Measurements from ENCODE around the gene DENND1A.
A peak's percentile ranks its signal among the peaks of the same experiment; 100 is the strongest.

Gene DENND1A

GRCh38 chr9:123344192-123344949 is 585.6 kb downstream of the DENND1A start:
- Histone ChIP-seq H3K27ac (ENCODE audit: low read length) (peak overlapping the region; percentile 49), H3K9me3 (ENCODE audit: control insufficient read depth in 2 of 2, low read length in 2 of 2) (no peaks in the 10 kb centered on the region), H3K36me3 (ENCODE audit: control insufficient read depth in 2 of 2, insufficient read depth in 2 of 2, low read length in 2 of 2) (no peaks in the 10 kb centered on the region), H3K4me3 (ENCODE audit: low read length in 2 of 2) (no peak overlapping the region), H3K9ac (ENCODE audit: low read length in 2 of 2) (no peak overlapping the region), H3K27me3 (ENCODE audit: control insufficient read depth in 1 of 2, insufficient read depth in 2 of 2, low read length in 2 of 2) (peaks cover under 1 to 3% of the 10 kb centered on the region in 2 donors), H3K4me1 (ENCODE audit: control insufficient read depth, insufficient read depth, low read length) (peaks cover 32% of the 10 kb centered on the region)

- no peaks in the 10 kb centered on the region for H3K9me3 ChIP-seq (ENCODE audit: control insufficient read depth in 2 of 2, low read length in 2 of 2)
- peaks cover 36% of the 10 kb centered on the region for H3K4me1 ChIP-seq (ENCODE audit: control insufficient read depth, insufficient read depth, low read length)
- H3K9ac ChIP-seq (ENCODE audit: low read length in 2 of 2): no peak overlapping the region
- no peaks in the 10 kb centered on the region for H3K27me3 ChIP-seq (ENCODE audit: control insufficient read depth in 1 of 2, insufficient read depth in 2 of 2, low read length in 2 of 2)
- no peak overlapping the region for H3K4me3 ChIP-seq (ENCODE audit: low read length in 2 of 2)
- H3K27ac ChIP-seq (ENCODE audit: low read length): no peak overlapping the region
- no peaks in the 10 kb centered on the region for H3K36me3 ChIP-seq (ENCODE audit: control insufficient read depth in 2 of 2, insufficient read depth in 2 of 2, low read length in 2 of 2)
These were observed 586.3 kb downstream of the DENND1A start for GRCh38 chr9:123343443-123344191.

GRCh38 chr9:123342247-123342646 is 587.7 kb downstream of the DENND1A start:
- no peaks in the 10 kb centered on the region for H3K9me3 ChIP-seq (ENCODE audit: control insufficient read depth in 2 of 2, low read length in 2 of 2)
- H3K4me3 ChIP-seq (ENCODE audit: low read length in 2 of 2): no peak overlapping the region
- H3K4me1 ChIP-seq (ENCODE audit: control insufficient read depth, insufficient read depth, low read length): peaks cover 36% of the 10 kb centered on the region
- no peak overlapping the region for H3K27ac ChIP-seq (ENCODE audit: low read length)
- no peaks in the 10 kb centered on the region for H3K27me3 ChIP-seq (ENCODE audit: control insufficient read depth in 1 of 2, insufficient read depth in 2 of 2, low read length in 2 of 2)
- no peak overlapping the region for H3K9ac ChIP-seq (ENCODE audit: low read length in 2 of 2)
- no peaks in the 10 kb centered on the region for H3K36me3 ChIP-seq (ENCODE audit: control insufficient read depth in 2 of 2, insufficient read depth in 2 of 2, low read length in 2 of 2)

GRCh38 chr9:123341816-123342215 is 588.1 kb downstream of the DENND1A start:
- peaks cover 36% of the 10 kb centered on the region for H3K4me1 ChIP-seq (ENCODE audit: control insufficient read depth, insufficient read depth, low read length)
- H3K27ac ChIP-seq (ENCODE audit: low read length): no peak overlapping the region
- H3K4me3 ChIP-seq (ENCODE audit: low read length in 2 of 2): no peak overlapping the region

GRCh38 chr9:123339666-123340510 is 590.0 kb downstream of the DENND1A start:
- Histone ChIP-seq H3K9ac (ENCODE audit: low read length in 2 of 2) (peak overlapping the region in 1 of 2 donors; percentile 39), H3K27ac (ENCODE audit: low read length) (no peak overlapping the region), H3K36me3 (ENCODE audit: control insufficient read depth in 2 of 2, insufficient read depth in 2 of 2, low read length in 2 of 2) (no peaks in the 10 kb centered on the region), H3K4me1 (ENCODE audit: control insufficient read depth, insufficient read depth, low read length) (peaks cover 33% of the 10 kb centered on the region), H3K4me3 (ENCODE audit: low read length in 2 of 2) (peak overlapping the region; percentile 26 to 49), H3K9me3 (ENCODE audit: control insufficient read depth in 2 of 2, low read length in 2 of 2) (no peaks in the 10 kb centered on the region), H3K27me3 (ENCODE audit: control insufficient read depth in 1 of 2, insufficient read depth in 2 of 2, low read length in 2 of 2) (no peaks in the 10 kb centered on the region)

More at GRCh38 chr9:123341816-123342215, 588.1 kb downstream of the DENND1A start:
- Histone ChIP-seq H3K9ac (ENCODE audit: low read length in 2 of 2) (no peak overlapping the region), H3K27me3 (ENCODE audit: control insufficient read depth in 1 of 2, insufficient read depth in 2 of 2, low read length in 2 of 2) (no peaks in the 10 kb centered on the region), H3K9me3 (ENCODE audit: control insufficient read depth in 2 of 2, low read length in 2 of 2) (no peaks in the 10 kb centered on the region), H3K36me3 (ENCODE audit: control insufficient read depth in 2 of 2, insufficient read depth in 2 of 2, low read length in 2 of 2) (no peaks in the 10 kb centered on the region)

- Histone ChIP-seq H3K4me3 (ENCODE audit: low read length in 2 of 2) (peak overlapping the region; percentile 26 to 44), H3K27ac (ENCODE audit: low read length) (no peak overlapping the region), H3K9ac (ENCODE audit: low read length in 2 of 2) (peak overlapping the region in 1 of 2 donors; percentile 39), H3K4me1 (ENCODE audit: control insufficient read depth, insufficient read depth, low read length) (peaks cover 31% of the 10 kb centered on the region), H3K27me3 (ENCODE audit: control insufficient read depth in 1 of 2, insufficient read depth in 2 of 2, low read length in 2 of 2) (no peaks in the 10 kb centered on the region), H3K9me3 (ENCODE audit: control insufficient read depth in 2 of 2, low read length in 2 of 2) (no peaks in the 10 kb centered on the region), H3K36me3 (ENCODE audit: control insufficient read depth in 2 of 2, insufficient read depth in 2 of 2, low read length in 2 of 2) (no peaks in the 10 kb centered on the region)
These were observed 590.9 kb downstream of the DENND1A start for GRCh38 chr9:123338710-123339665.

DNA sequence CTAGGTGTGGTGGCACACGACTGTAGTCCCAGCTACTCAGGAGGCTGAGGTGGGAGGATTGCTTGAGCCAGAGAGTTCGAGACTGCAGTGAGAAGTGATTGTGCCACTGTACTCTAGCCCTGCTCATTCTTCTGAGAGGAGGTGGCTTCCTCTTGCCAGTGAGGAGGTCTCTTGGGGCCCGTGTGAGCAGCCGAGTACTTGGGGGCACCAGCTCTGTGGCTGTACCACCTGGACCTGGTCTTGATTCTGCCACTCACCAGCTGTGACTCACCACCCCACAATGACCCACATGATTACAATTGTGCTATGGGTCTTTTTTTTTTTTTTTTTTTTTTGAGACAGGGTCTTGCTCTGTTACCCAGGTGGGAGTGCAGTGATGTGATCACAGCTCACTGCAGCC is 592.0 kb downstream of the DENND1A start:
- H3K27me3 ChIP-seq (ENCODE audit: control insufficient read depth in 1 of 2, insufficient read depth in 2 of 2, low read length in 2 of 2): no peaks in the 10 kb centered on the region
- no peaks in the 10 kb centered on the region for H3K36me3 ChIP-seq (ENCODE audit: control insufficient read depth in 2 of 2, insufficient read depth in 2 of 2, low read length in 2 of 2)
- no peak overlapping the region for H3K27ac ChIP-seq (ENCODE audit: low read length)
- peaks cover 28% of the 10 kb centered on the region for H3K4me1 ChIP-seq (ENCODE audit: control insufficient read depth, insufficient read depth, low read length)
- H3K4me3 ChIP-seq (ENCODE audit: low read length in 2 of 2): no peak overlapping the region
- no peak overlapping the region for H3K9ac ChIP-seq (ENCODE audit: low read length in 2 of 2)
- no peaks in the 10 kb centered on the region for H3K9me3 ChIP-seq (ENCODE audit: control insufficient read depth in 2 of 2, low read length in 2 of 2)

- no peak overlapping the region for H3K9ac ChIP-seq (ENCODE audit: low read length in 2 of 2)
- H3K4me1 ChIP-seq (ENCODE audit: control insufficient read depth, insufficient read depth, low read length): peaks cover 28% of the 10 kb centered on the region
- H3K9me3 ChIP-seq (ENCODE audit: control insufficient read depth in 2 of 2, low read length in 2 of 2): no peaks in the 10 kb centered on the region
- no peaks in the 10 kb centered on the region for H3K36me3 ChIP-seq (ENCODE audit: control insufficient read depth in 2 of 2, insufficient read depth in 2 of 2, low read length in 2 of 2)
- H3K27me3 ChIP-seq (ENCODE audit: control insufficient read depth in 1 of 2, insufficient read depth in 2 of 2, low read length in 2 of 2): no peaks in the 10 kb centered on the region
- H3K27ac ChIP-seq (ENCODE audit: low read length): no peak overlapping the region
- H3K4me3 ChIP-seq (ENCODE audit: low read length in 2 of 2): no peak overlapping the region
These were observed 593.0 kb downstream of the DENND1A start for GRCh38 chr9:123336959-123337358.

- H3K9me3 ChIP-seq (ENCODE audit: control insufficient read depth in 2 of 2, low read length in 2 of 2): no peaks in the 10 kb centered on the region
- no peak overlapping the region for H3K4me3 ChIP-seq (ENCODE audit: low read length in 2 of 2)
- H3K36me3 ChIP-seq (ENCODE audit: control insufficient read depth in 2 of 2, insufficient read depth in 2 of 2, low read length in 2 of 2): no peaks in the 10 kb centered on the region
- H3K27me3 ChIP-seq (ENCODE audit: control insufficient read depth in 1 of 2, insufficient read depth in 2 of 2, low read length in 2 of 2): no peaks in the 10 kb centered on the region
- H3K4me1 ChIP-seq (ENCODE audit: control insufficient read depth, insufficient read depth, low read length): peaks cover 28% of the 10 kb centered on the region
- no peak overlapping the region for H3K9ac ChIP-seq (ENCODE audit: low read length in 2 of 2)
- no peak overlapping the region for H3K27ac ChIP-seq (ENCODE audit: low read length)
These were observed 593.5 kb downstream of the DENND1A start for GRCh38 chr9:123336449-123336848.

- H3K4me1 ChIP-seq (ENCODE audit: control insufficient read depth, insufficient read depth, low read length): peaks cover 28% of the 10 kb centered on the region
- H3K9ac ChIP-seq (ENCODE audit: low read length in 2 of 2): no peak overlapping the region
- no peak overlapping the region for H3K27ac ChIP-seq (ENCODE audit: low read length)
These were observed 594.0 kb downstream of the DENND1A start for GRCh38 chr9:123335986-123336329.

More at GRCh38 chr9:123335986-123336329, 594.0 kb downstream of the DENND1A start:
- no peak overlapping the region for H3K4me3 ChIP-seq (ENCODE audit: low read length in 2 of 2)
- no peaks in the 10 kb centered on the region for H3K27me3 ChIP-seq (ENCODE audit: control insufficient read depth in 1 of 2, insufficient read depth in 2 of 2, low read length in 2 of 2)
- no peaks in the 10 kb centered on the region for H3K36me3 ChIP-seq (ENCODE audit: control insufficient read depth in 2 of 2, insufficient read depth in 2 of 2, low read length in 2 of 2)
- H3K9me3 ChIP-seq (ENCODE audit: control insufficient read depth in 2 of 2, low read length in 2 of 2): no peaks in the 10 kb centered on the region
